Measurements from ENCODE around the gene WNK1.
"Not testable (repeated sequence)": the region's sequence is repeated elsewhere in the genome, so short reads cannot be mapped to it uniquely, and the experiment has no call there.

Gene WNK1

DNA sequence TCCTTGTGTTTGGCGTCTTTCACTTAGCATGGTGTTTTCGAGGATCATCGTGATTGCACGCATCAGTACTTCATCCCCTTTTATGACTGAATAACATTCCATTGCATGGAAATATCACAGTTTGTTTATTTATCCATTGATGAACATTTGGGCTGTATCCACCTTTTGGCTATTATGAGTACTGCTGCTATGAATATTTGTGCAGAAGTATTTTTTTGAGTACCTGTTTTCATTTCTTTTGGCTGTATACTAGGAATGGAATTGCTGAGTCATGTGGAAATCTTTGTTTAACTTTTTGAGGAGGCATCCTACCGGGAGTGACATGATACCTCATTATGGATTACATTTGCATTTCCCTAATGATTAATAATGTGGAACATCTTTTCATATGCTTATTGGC, 66.4 kb downstream of the WNK1 start:
- no peak for DNase-seq

DNA sequence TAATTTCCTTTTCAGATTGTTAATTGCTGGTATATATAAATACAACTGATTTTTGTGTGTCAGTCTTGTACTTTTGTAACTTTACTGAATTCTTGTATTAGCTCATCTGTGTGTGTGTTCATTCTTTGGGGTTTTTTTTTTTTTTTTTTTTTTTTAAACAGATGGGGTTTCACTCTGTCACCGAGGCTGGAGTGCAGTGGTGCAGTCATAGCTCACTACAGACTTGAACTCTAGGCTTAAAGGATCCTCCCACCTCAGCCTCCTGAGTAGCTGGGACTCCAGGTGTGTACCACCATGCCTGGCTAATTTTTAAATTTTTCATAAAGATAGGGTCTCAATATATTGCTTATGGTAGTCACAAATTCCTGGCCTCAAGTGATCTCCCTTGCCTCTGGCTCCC, 68.0 kb downstream of the WNK1 start:
- no peak for DNase-seq

DNA sequence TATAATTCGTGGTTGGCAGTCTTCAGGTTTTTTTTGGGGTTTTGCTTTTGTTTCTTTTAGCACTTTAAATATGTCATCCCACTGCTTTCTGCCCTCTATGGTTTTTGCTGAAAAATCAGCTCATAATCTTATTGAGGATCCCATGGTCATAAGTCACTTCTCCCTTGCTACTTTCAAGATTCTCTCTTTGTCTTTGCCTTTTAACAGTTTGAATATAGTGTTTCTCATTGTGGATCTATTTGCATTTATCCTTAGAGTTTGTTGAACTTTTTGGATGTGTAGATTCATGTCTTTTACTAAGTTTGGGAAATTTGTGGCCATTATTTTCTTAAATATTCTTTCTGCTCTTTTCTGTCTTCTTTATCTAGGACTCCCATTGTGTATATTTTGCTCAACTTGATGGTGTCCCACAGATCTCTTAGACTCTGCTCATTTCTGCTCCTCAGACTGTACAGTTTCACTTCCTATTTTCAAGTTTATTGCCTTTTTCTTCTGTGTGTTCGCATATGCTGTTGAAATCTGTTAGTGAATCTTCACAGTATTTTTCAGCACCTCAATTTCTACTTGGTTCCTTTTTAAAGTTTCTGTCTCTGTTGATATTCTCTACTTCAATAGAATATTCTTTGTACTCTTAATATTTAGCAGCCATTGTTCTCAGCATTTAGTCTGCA, 70.8 kb downstream of the WNK1 start:
- peak; percentile 14 to 40 for DNase-seq

DNA sequence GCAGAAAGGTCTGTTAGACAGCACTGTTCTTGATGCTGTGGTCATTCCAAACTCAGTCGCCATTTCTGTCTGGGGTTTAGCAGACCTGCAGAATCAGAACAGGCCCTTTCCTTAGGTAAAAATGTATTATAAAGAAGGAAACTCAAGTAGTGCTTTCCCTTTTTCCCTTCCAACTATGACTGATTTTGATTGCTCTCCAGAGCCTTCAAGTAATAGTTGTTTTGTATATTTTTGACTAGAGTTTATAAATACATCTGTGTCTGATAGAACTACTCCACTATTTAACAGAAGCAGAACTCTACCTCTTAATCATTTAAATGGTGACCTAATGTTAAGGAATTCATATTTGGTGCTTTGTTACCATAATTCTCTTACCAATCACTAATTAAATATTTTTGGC, 74.0 kb downstream of the WNK1 start:
- DNase-seq, result no peak

DNA sequence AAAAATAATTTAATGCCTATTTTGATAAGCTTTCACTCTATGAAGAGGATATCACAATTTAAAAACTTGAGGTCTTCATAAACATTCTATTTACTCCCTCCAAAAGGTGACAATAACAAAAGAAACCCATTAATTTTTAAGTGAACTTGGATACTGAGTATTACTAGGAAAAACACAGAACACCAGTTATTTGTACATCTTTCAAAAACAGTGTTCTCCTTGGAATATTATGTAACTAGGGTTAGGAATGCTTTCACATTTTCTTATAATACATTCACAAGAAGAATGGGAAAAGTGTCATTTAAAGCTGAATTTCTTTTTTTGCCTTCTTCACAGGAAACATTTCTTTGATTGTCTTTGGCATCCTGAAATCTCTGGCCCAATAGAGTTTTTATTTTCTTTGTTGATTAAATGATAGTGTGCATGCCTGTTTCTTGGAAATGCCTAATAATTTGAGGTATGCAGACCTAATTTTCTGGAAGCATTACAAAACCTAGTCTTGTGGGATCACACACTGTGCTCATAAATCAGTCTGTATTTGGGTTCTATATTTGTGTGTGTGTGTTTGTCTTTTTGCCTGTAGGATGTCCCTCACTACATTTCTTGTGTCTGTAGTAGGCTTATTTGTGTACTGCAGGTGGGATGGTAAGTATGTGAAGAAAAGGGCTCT, 76.5 kb downstream of the WNK1 start:
- DNase-seq, result no peak

DNA sequence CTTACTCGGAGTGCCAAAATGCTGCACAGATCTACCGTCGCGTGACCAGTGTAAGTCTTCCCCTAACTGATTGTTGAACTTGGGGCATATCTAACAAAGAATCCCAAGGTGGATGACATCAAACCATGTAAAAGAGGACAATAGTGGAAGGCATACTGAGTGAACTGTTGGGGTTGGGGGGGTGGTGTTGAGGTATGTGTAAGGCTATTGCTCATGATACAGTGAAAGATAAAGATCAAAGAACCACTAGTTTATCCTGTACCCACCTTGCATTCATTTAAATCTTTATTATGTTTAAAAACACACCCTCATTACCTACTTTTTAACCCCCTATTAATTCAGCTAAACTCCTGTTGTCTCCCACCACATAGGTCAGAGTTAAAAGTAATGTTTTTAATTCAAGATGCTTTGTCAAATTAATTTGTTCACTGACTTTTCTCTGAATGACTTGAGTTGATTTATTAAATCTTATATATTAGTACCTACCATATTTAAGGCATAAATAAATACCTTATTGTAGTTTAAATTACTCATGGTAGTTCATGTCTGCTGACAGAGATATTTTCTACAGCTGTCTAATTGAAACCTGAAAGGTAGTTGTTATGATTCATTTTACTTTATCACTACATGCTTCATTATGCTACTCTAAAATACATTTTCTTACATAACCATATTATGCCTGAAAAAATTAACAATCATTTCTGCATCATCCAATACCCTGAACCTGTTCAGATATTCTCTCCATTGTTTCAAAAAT, 77.9 kb downstream of the WNK1 start:
- no peak for DNase-seq

DNA sequence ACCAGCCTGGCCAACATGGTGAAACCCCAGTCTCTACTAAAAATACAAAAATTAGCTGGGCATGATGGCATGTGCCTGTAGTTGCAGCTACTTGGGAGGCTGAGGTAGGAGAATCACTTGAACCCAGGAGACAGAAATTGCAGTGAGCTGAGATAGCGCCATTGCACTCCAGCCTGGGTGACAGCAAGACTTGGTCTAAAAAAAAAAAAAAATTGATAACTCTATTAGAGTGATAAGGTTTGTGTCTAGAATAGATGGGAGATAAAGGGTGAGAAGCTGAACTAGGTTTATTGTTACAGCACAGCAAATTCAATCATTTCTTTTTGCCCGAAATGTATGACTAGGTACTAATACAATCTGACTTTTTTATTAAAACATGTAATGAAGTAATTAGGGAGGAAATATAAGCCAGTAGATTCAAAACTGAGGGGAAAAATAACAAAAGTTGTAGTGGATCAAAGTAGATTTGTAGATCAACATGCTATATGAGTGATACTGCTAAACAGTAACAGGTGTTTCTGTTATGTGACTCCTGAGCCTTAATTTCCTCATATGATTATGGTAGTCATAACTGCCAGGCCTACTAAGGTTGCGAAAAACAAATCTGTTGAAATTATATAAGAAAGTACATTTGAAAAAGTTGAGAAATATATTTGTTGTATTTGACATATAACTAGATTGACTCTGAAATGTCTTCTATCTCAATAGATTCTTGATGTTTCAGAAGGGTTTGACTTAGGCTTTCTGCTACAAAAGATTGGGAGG, 83.6 kb downstream of the WNK1 start:
- DNase-seq, result no peak

DNA sequence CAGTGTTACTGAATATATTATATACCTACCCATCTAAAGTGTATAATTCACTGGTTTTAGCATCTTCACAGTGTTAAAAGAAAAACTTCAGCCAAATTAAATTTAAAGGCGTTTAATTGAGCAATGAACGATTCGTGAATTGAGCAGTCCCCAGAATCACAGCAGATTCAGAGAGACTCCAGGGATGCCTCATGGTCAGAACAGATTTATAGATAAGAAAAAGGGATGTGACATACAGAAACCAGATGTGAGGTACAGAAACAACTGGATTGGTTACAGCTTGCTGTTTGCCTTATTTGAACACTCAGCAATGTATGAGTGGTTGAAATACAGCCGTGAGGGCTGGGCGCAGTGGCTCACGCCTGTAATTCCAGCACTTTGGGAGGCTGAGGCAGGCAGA, 84.6 kb downstream of the WNK1 start:
- no peak for DNase-seq

DNA sequence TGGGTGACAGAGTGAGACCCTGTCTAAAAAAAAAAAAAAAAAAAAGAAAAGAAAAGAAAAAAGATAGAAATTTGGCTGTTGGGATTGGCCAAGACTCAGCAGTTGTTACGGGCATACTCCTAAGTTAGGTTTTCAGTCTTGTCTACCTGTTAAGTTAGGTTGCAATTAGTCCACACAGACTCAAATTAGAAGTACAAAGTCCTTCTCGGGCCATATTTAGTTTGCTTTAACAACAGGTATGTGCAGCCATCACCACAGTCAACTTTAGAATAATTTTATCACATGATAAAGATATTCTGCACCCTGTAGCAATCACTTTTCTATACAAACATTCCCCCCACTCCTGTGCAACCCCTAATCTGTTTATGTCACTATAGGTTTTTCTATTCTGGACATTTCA, 85.2 kb downstream of the WNK1 start:
- no peak for DNase-seq

DNA sequence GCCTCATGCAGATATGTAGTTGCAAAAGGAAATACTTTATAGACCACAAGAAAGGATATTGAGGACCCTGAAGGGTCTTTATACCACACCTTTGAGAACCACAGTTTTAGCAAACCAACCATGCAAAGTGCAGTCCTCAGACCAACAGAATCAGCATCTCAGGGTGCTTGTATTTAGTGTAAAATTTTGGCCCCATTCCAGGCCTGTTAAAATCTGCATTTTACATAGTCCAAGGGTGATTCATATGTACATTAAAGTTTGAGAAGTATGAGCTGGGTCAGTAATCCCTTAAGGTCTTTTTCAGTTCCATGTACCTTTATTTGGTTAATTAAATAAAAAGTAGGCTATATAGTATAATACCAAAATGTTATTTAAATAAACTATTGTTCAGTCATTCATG, 91.2 kb downstream of the WNK1 start:
- no peak for DNase-seq

DNA sequence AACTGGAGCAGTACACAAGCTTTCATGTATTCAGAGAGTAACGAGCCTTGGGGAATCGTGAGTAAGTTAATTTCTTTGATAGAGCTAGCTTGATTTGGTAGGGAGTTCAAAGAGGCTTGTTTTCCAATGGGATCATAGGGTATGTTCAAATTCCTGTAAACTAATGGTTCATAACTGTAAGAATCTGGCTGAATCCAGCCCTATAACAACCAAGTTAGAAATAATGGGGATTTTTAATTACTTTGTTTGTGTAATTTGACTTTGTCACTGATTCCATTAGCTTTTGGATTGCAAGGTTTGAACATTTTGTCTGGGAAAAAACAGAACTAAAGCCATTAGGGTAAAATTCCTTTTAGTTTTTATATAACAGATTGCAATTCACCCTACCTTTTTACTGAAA, 94.0 kb downstream of the WNK1 start:
- no peak for DNase-seq

DNA sequence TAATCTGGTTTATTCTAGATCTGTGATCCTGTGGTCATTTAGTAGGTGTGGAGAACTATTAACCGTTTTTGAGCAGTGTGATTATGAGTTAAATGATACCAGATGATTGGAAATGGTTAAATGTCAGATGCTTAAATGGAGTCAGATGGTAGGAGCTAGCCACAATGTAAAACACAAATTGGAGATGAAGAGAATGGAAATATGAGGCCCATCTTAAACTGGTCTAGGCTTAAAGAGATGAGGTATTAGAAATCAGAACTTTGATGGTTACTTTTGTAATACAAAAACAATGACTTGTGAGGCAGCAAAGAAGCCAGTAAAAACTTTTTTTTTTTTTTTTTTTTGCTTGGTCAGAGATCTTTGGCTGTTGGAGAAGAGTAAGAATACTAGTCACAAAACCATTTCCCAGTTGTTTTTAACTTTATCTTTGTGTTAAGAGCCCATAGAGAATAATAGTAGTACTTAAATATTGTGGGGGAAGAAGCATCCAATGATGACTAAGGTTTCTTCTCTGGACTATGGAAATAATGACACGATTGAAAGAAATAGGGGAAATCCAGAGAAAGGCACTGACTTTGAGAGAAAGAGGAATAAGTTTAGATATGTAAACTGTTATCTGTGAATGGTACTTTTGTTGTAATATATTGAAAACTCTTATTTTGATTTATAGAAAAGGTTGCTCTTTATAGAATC, 95.9 kb downstream of the WNK1 start:
- no peak for DNase-seq

DNA sequence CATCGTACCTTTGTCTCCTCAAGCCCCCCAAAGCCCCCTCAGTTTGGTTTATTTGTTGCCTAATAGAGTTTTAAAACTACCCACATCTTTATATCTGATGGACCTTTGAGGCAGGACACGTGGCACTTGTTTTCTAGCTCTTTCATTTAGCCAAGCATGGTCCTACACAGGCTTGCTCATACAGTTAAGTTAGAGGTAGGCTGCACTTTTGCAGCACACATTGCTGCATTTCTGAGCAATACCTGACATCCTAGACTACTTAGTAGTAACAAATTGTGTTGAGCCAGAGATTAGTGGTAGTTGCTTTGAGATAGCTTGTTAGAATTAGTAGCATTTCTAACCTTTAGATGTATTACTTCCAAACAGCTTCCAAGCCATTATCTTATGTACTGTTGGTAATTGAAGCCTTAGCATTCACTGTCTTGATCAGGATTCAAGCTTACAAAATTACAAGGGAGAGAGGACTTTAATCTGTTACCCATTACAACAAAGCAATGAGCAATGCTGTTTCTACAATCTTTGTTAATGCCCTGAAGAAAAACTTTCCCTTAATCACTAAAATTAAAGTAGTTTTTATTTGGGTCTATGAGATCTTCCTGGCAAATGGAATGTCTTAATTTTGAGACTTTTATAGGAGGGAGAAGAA, 96.6 kb downstream of the WNK1 start:
- DNase-seq, result no peak

DNA sequence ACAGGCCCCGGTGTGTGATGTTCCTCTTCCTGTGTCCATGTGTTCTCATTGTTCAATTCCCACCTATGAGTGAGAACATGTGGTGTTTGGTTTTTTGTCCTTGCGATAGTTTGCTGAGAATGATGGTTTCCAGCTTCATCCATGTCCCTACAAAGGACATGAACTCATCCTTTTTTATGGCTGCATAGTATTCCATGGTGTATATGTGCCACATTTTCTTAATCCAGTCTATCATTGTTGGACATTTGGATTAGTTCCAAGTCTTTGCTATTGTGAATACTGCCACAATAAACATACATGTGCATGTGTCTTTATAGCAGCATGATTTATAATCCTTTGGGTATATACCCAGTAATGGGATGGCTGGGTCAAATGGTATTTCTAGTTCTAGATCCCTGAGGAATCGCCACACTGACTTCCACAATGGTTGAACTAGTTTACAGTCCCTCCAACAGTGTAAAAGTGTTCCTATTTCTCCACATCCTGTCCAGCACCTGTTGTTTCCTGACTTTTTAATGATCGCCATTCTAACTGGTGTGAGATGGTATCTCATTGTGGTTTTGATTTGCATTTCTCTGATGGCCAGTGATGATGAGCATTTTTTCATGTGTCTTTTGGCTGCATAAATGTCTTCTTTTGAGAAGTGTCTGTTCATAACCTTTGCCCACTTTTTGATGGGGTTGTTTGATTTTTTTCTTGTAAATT, 97.5 kb downstream of the WNK1 start:
- not testable (repeated sequence) for DNase-seq

DNA sequence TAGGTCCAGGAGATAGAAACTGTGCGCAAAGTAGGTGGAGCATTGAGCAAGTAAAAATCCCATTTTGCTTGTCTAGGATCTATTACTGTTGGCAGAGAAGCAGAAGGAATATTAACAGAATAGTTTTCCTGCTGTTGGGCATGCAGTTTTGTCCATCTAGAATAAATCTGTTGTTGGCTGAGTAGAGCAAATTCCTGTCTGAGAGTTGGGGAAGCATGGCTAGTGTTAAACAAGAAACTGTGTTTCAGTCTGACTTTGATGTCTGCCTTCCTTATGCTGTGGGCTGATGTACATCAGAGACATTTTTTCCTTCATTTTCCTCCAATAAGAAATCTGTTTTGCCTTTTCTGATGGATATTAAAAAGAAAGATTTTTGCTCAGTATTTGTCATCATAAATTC, 99.0 kb downstream of the WNK1 start:
- DNase-seq, result no peak

DNA sequence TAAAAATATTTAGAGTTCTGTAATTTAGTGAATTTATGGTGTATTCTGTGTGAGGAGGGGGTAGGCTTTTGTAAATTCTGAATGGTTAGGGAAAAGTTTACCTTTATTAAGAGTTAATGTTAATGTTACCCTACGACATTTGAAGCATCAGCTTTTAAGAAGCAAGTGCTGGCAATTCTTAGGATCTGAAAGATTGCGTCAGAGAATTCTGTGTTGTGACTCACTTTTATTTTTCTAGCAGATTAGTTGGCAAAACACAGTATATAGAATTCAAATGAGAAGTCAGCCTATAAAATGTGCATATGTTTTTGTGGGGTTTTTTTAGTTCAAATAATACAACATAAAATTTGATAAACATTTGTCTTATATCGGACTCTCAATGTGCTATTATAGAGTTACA, 99.5 kb downstream of the WNK1 start:
- no peak for DNase-seq

DNA sequence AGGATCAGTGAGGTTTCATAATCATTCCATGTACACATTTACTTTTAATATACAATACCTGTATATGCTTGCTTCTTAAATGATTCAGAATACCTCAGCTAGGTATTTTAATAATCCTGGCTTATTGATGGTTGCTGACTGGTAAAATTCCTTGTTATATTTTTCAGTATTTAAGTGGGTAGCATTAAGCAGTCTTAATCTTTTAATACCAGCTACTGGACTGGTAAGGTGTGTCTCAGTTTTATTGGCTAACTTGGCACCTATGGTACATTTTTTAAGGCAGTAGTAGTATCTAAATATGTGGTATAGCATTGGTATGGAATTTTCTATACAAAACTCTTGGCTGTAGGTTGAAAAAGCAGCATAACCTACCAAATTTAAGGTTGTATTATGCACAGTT, 100.5 kb downstream of the WNK1 start:
- no peak for DNase-seq

DNA sequence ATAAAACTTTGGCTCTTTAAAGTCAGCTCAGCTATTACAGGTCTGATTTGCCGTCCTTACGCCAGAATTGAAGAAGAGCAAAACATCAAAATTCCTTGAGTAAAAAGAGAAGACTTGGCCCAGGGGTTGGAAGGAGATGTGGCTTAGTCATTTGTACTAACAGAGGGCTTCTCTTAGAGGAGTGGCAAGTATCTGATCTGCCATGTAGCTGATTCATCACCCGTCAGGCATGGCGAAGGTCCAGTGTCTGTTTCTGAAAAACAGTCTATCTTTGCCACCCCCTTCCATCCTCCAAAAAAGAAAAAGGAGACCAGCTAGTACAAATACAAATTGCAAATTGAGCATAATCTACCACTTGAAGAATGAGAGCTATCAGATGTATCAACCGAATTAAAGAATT, 105.2 kb downstream of the WNK1 start:
- DNase-seq, result no peak

DNA sequence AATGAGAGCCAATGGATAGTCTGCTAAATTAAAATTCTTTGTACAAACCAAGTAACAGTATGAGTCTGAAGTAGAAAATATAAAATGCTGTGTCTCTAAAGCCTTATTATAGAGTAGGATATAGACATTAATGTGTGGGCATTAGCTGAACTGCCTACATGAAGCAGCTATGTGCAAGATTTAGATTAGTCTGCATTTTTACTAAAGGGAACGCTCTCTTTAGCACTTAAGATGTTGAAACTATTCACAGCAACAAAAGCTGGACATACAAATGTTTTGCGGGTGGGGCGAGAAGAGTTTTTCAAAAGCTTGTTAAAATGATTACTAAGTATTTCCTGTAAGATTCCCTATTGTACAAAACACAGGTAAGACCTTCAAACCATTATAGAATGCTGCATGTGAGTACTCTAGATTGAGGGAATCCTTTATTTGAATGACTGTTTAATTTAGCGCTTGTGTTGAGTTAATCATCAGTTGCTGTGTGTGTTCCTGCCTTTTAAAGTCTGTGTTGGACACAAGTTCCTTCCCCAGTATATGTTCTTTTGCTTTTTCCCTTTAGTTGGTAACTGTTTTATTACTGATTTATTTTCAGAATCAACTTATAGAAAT, 110.0 kb downstream of the WNK1 start:
- no peak for DNase-seq

DNA sequence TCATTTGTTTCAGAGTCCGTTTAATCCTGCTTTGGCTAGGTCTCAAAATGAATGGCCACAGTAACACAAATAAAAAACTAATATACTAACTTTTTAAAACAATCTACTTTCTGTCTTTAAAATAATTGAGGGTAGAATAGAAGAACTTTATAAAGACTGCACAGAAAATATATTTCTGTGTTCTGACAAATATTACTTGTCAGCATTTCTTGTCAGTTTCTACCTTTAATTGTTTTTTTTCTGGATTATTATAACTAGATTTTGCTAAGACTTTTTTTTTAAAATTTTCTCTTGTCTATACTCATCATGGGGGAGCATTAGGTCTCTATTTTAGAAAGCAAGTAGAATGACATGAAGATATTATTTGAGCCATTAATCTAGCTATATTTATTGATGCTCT, 110.9 kb downstream of the WNK1 start:
- DNase-seq, result no peak

DNA sequence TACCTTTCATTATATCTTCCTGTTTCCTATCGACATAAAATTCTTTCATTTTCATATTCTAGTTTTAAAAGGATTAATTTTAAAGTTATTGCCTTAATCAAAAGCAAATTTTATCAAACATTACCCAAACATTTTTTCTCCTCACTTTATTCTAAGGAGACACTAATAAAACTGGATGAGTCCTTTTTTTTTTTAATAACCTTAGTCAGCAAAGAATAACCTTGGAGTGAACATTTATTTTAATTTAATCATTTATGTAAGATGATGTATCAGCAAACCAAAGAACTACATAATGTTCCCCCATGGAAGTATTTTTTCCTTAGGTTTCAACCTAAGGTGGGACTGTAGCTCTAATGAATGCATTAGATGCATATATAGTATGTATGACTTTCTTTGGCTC, 113.2 kb downstream of the WNK1 start:
- no peak for DNase-seq

Data from Kasumi-1 (cell line).